Measurements from ENCODE around the gene DDRGK1.

DNA sequence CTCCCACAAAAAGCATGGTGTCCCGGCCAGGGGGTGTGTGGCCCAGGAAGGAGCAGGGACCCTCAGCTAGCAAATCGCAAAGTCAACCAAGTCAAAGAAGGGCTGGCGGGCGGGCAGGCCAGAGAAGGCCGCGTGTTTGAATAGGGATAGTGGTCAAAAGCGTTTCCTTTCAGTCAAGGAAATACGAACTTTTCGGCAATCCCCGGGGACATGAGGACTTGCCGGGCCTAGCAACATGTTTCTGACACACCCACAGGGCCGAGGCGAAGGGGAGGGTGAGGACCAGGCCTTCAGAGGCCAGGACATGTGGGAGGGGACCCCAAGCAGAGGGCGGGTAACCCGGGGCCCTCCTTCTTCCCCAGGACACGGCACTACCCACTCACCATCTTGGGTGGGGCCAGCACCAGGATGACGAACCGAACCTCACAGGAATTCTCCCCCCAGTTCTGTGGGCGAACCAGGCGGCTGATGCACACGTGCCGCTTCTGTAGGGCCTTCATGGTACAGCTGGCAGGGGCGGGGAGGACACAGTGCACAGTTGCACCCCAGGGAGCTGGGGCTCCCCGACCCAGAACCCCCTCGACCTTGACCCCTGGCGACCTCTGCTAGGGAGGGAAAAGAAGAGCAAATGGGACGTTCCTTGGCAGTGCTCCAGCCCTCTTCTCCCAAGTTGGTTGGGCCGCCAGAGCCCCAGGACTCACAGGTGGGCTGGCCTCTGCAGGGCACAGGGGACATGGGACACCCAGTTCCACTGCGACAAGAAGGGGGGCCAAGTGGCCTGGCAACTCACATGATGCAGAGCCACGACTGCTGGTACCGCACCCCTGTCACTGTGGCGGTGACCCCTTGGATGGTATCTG, 28.9 kb upstream of the DDRGK1 start:
- TF ChIP-seq CTCF (IDR thresholded peaks at IDR 0.05; ENCODE audit: low read depth, low read length, poor library complexity, severe bottlenecking) (no peak), EZH2phosphoT487 (IDR thresholded peaks at IDR 0.05; ENCODE audit: borderline replicate concordance, low read length) (no peak)
